GM13977 (cell line): ENCODE data around the gene NME8.
A peak's percentile ranks its signal among the peaks of the same experiment; 100 is the strongest.

Experiments used
- DNase-seq: peaks from one replicate; pipeline ENCODE4 v3.0.0; 2012; ENCODE audit warnings: low spot score
- CTCF ChIP-seq: IDR thresholded peaks from 2 replicates; pipeline ENCODE4 v1.5.1; 2012; ENCODE audit warnings: mild to moderate bottlenecking, control low read depth; ENCODE audit not compliant: insufficient read depth; ENCODE audit errors: extremely low read depth, missing control alignments
- in situ Hi-C: fragments of 300-500 bp; cut with MboI; formaldehyde crosslinking; loops from one replicate; pipeline ENCODE4 v1.12.0; 2022; ENCODE audit warnings: low sequenced_read_pairs, low pct_unique_long_range_greater_than_20kb, mixed read lengths, inconsistent platforms; ENCODE audit not compliant: unreplicated experiment

Gene NME8

DNA sequence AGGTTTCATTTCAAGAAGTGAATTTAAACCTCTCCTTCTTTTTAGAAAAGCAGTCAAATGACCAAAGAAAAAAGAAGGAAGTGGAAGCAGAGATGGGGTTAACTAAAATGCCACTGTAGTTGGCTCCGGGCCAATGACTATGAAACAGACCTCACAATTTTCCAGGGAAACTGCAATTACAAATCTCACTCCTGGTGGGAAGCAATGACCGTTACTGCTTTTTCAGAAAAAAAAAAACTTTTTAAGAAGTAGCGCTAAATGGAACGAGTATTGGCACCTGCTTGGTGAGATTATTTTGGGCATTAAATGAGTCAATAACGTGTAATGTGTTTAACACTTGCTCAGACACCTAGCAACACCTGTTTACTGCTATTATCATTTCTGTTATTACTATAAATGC is 67.0 kb downstream of the NME8 start:
- in situ Hi-C loops, result no loop called here
- TF ChIP-seq CTCF, result no peak
- DNase-seq, result no peak

DNA sequence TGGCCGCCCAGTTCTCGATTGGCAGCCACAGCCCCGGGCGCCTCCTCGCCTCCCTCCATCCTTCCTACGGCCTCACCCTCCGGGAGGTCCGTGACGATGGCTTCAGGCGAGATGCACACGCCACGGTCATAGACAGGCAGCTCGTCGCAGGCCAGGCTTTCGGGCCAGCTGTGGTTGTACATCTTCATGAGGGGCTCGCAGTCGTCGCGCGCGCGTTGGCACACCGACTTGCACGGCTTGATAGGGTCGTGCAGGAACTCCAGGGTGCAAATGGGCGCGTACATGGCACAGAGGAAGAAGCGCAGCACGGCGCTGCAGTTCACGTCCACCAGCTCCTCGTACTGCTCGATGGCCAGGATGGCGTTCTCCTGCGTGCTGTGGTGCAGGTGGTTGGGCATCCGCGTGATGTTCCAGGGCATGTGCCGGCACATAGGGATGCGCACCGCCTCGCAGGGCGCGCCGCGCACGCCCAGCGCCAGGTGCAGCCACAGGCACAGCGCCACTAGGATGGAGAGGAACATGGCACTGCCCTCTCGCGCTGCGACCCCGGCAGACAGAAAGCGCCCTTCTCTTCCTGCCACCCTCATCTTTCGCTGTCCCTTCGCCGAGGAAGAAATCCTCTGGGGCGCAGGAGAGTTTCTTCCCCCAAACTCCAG is 67.7 kb downstream of the NME8 start:
- no peak for TF ChIP-seq CTCF
- in situ Hi-C loops, result no loop called here
- DNase-seq, result no peak

- peak; percentile 69 for TF ChIP-seq CTCF
- DNase-seq, result peak; percentile 66
- in situ Hi-C loops, result no loop called here
Measured at GRCh38 chr7:37916673-37917660, 68.6 kb downstream of the NME8 start, which contains the start of gene SFRP4. Gene SFRP4 (minus strand): TSS chr7:37916817. CDS start chr7:37916537, 280 bp downstream.

DNA sequence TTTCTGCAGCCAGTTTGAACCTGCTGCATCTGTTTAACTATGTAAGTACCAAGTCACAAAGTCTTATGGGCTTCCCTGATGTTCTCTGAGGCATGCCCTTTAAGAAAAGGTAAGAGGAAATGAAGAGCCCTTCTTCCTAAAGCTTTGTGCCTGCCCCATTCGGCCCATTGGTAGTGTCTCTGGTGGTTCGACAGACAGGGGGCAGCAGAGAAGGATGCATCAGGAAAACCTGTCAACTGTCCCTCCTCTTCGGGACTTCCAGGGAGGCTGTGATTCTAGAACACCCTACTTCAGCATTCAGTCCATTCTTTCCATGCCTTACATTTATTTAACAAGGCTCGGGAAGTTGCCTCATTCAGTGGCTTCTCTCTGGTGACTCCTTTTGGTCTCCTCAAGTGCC is 70.1 kb downstream of the NME8 start:
- in situ Hi-C loops, result no loop called here
- TF ChIP-seq CTCF, result no peak
- DNase-seq, result no peak

GRCh38 chr7:37920305-37920848 is 72.0 kb downstream of the NME8 start, which contains the start of gene EPDR1:
Gene EPDR1 (plus strand): TSS chr7:37920640. CDS start chr7:37920940, 300 bp downstream.
- peak; percentile 8 for TF ChIP-seq CTCF
- DNase-seq, result peak; percentile 30
- in situ Hi-C loops, result no loop called here
